A673 (cell line): ENCODE results near the gene TEX22.

Experiments
- CTCF ChIP-seq: fragments of 300-800, 200-600 bp; sonication (generic); conservative IDR thresholded peaks from 2 replicates; pipeline ENCODE4 v1.5.1; 2017; ENCODE audit warnings: low read depth, mild to moderate bottlenecking, antibody characterized with exemption, low read length, moderate library complexity, mixed read lengths
- EZH2 ChIP-seq: fragments of 200-600 bp; sonication (generic); IDR thresholded peaks from 2 replicates; pipeline ENCODE4 v1.6.1; 2017; ENCODE audit warnings: borderline replicate concordance, low read depth, mild to moderate bottlenecking, mixed read lengths, antibody characterized with exemption, low read length; ENCODE audit not compliant: poor library complexity, severe bottlenecking

- no peak for TF ChIP-seq CTCF
- no peak for TF ChIP-seq EZH2
Measured at GRCh38 chr14:105391541-105391940, 6.8 kb upstream of the TEX22 start.
